Keratinocyte (primary cell): ENCODE results near the gene TCP11L2.

Experiments used
- CTCF ChIP-seq, 3 experiments: IDR thresholded peaks in 1 of 3; conservative IDR thresholded peaks in 1 of 3; optimal IDR thresholded peaks in 1 of 3; 2 replicates in 2 of 3; 3 replicates in 1 of 3; pipeline versions ENCODE3 to v1.5.1; 2011; ENCODE audit warnings: low read length in 3 of 3, mild to moderate bottlenecking in 3 of 3, moderate library complexity in 2 of 3, control low read depth in 1 of 3, inconsistent platforms in 1 of 3; ENCODE audit not compliant: insufficient read depth in 2 of 3; ENCODE audit errors: extremely low read depth in 1 of 3
- EZH2 ChIP-seq: IDR thresholded peaks from one replicate; pipeline ENCODE4 v1.6.1; 2012; ENCODE audit warnings: inconsistent platforms, mild to moderate bottlenecking, low read length, moderate library complexity

DNA sequence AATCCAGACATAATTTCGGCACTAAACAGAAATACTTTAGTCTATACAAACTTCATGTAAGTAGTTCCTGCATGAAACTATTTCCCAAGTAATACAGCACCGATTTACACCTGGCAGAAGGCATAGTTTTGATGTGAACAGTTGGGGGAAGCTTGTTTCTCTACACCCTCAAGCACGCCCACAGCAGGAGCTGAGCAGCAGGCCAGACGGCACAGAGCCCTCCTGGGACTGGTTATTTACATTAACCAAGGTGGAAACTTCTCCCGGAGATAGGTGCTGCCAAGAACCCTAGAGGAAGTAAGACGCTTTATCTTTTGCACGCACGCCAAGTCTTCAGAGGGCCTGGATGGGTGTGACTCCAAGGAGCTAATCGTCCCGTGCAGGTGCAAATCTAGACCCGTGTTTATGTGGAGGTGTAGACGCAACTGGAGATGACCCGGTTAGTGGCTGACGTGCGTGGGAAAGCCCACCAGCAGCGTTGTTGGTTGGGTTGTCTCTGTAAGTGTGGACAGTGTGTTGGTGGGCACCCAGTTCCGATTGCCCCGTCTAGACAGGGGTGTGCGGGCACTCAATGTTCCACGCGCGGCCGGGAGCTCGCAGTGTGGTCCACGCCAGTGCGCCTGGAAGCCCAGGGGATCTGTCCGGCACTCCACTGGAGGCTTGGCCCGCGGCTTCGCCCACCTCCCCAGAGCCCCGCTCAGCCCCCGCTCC, 767 bp upstream of the TCP11L2 start:
- TF ChIP-seq CTCF (optimal IDR thresholded peaks at IDR 0.05 in 1 of 3, IDR thresholded peaks at IDR 0.05 in 1 of 3, conservative IDR thresholded peaks at IDR 0.05 in 1 of 3; ENCODE audit: extremely low read depth in 1 of 3, insufficient read depth in 2 of 3, low read length in 3 of 3) (peak in 1 of 3 experiments; percentile 17), EZH2 (no peak)
